OCI-LY7 (cell line): ENCODE results near the gene COL28A1. TPM values are rescaled to one million over a fixed set of nuclear protein-coding genes. Genes with fewer than 3 reads are reported as not detected.

Source experiments
- BruUV-seq: library from RNA; stranded (reverse); fragments of 400-500 nt; replicated peaks from 2 replicates; lab custom pipeline; 2021; lab: Mats Ljungman, UMichigan
- CTCF ChIA-PET: fragments of 300-600 bp; sonication (Branson Sonifier 250); formaldehyde crosslinking; loops from one replicate; lab custom pipeline; 2022; ENCODE audit warnings: antibody characterized with exemption; ENCODE audit not compliant: unreplicated experiment; lab: Charles Lee
- POLR2A ChIA-PET: fragments of 300-600 bp; sonication (Branson Sonifier 250); formaldehyde crosslinking; loops from one replicate; lab custom pipeline; 2022; ENCODE audit warnings: antibody characterized with exemption; lab: Charles Lee
- DNase-seq: peaks from one replicate; pipeline ENCODE4 v3.0.0-alpha.2; 2015; ENCODE audit warnings: low spot score
- H2AFZ ChIP-seq: fragments of 200-600 bp; sonication (generic), shearing (Covaris generic); 2 replicates; pipeline ENCODE4 v1.6.1; 2014; ENCODE audit warnings: mild to moderate bottlenecking, antibody characterized with exemption, low read length, moderate library complexity
- H3K27ac ChIP-seq: fragments of 200-600 bp; sonication (generic); 2 replicates; pipeline ENCODE4 v1.5.1; 2014; ENCODE audit warnings: mixed run types, low read depth, mild to moderate bottlenecking, moderate library complexity, low read length, inconsistent platforms; ENCODE audit not compliant: poor library complexity, severe bottlenecking
- H3K36me3 ChIP-seq: fragments of 200-600 bp; sonication (generic); 2 replicates; pipeline ENCODE4 v1.6.1; 2014; ENCODE audit warnings: mild to moderate bottlenecking, antibody characterized with exemption, low read length, moderate library complexity, mixed read lengths; ENCODE audit not compliant: insufficient read depth
- H3K4me1 ChIP-seq: fragments of 200-600 bp; sonication (generic); 2 replicates; pipeline ENCODE4 v1.5.1; 2014; ENCODE audit warnings: mild to moderate bottlenecking, low read length; ENCODE audit not compliant: insufficient read depth, poor library complexity, severe bottlenecking
- H3K4me2 ChIP-seq: fragments of 200-600 bp; sonication (generic); 2 replicates; pipeline ENCODE4 v1.6.1; 2014; ENCODE audit warnings: mild to moderate bottlenecking, low read length
- H3K4me3 ChIP-seq: fragments of 200-600 bp; sonication (generic); 2 replicates; pipeline ENCODE4 v1.5.1; 2014; ENCODE audit warnings: mild to moderate bottlenecking, low read depth, low read length; ENCODE audit not compliant: poor library complexity, severe bottlenecking
- H3K79me2 ChIP-seq: fragments of 200-600 bp; sonication (generic); 2 replicates; pipeline ENCODE4 v1.6.1; 2016; ENCODE audit warnings: low read depth, mild to moderate bottlenecking, low read length, moderate library complexity, mixed read lengths; ENCODE audit not compliant: insufficient read depth
- H3K9me2 ChIP-seq: fragments of 200-600 bp; sonication (generic); 2 replicates; pipeline ENCODE4 v1.6.1; 2016; ENCODE audit warnings: mild to moderate bottlenecking, low read length, mixed read lengths; ENCODE audit not compliant: insufficient read depth
- H3K9me3 ChIP-seq: fragments of 200-600 bp; sonication (generic); 2 replicates; pipeline ENCODE4 v1.6.1; 2014; ENCODE audit warnings: mild to moderate bottlenecking, mixed run types, low read length, mixed read lengths
- H4K20me1 ChIP-seq: fragments of 200-600 bp; sonication (generic); 2 replicates; pipeline ENCODE4 v1.6.1; 2014; ENCODE audit warnings: mild to moderate bottlenecking, antibody characterized with exemption, low read length, moderate library complexity, mixed read lengths; ENCODE audit not compliant: insufficient read depth
- EZH2phosphoT487 ChIP-seq: fragments of 200-600 bp; sonication (generic); IDR thresholded peaks from 2 replicates; pipeline ENCODE4 v1.6.1; 2018; ENCODE audit warnings: low read depth, borderline replicate concordance, mild to moderate bottlenecking, mixed run types, antibody characterized with exemption, low read length, moderate library complexity, mixed read lengths
- intact Hi-C: fragments of 100-400 bp; cut with micrococcal nuclease; formaldehyde crosslinking; loops from one replicate; pipeline ENCODE4 v1.10.0; 2022; ENCODE audit not compliant: unreplicated experiment
- total RNA-seq, 2 experiments: library from RNA; depleted of rRNA in 1 of 2; stranded (reverse); fragments of >200 nt in 1 of 2; shearing (Covaris generic) in 1 of 2; gene quantifications; 2 replicates each; pipeline ENCODE4 v1.2.3, GENCODE V29; 2014 to 2022
- TF ChIP-seq, protein P1 (sequence below): fragments of 200-600 bp; sonication (generic); conservative IDR thresholded peaks from 2 replicates; pipeline ENCODE4 v1.5.1; 2014; ENCODE audit warnings: mild to moderate bottlenecking, antibody characterized with exemption, low read length, moderate library complexity, mixed read lengths

COL28A1 gene
- total RNA-seq, 2 experiments from 2014 or later = not detected

DNA sequence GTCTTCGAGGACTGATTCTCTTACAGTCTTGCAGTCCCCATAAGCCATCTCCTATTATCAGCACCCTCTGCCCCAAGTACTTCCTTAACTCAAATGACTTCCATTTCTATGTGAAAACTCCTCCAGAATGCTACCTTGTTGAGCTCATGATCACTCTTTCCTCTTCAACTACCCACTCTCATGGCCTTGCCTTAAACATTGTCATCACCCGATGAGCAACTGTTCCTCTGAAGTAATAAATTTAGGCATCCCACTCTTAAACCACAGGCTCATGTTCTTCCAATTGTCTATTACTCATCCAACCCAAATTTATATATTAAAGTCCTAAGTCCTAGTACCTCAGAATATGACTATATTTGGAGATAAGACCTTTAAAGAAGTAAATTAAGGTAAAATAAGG lies 200.5 kb downstream of the COL28A1 start:
- DNase-seq = no peak
- POLR2A ChIA-PET = interaction anchor here (1.0 kb wide), 1 partner anchor 59 kb away, joined by 3 read pairs; no protein-coding TSS in a partner anchor
- CTCF ChIA-PET = no interaction called here
- TF ChIP-seq, protein P1, sequence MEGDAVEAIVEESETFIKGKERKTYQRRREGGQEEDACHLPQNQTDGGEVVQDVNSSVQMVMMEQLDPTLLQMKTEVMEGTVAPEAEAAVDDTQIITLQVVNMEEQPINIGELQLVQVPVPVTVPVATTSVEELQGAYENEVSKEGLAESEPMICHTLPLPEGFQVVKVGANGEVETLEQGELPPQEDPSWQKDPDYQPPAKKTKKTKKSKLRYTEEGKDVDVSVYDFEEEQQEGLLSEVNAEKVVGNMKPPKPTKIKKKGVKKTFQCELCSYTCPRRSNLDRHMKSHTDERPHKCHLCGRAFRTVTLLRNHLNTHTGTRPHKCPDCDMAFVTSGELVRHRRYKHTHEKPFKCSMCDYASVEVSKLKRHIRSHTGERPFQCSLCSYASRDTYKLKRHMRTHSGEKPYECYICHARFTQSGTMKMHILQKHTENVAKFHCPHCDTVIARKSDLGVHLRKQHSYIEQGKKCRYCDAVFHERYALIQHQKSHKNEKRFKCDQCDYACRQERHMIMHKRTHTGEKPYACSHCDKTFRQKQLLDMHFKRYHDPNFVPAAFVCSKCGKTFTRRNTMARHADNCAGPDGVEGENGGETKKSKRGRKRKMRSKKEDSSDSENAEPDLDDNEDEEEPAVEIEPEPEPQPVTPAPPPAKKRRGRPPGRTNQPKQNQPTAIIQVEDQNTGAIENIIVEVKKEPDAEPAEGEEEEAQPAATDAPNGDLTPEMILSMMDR = no peak
- TF ChIP-seq EZH2phosphoT487 = no peak
- no peak overlapping the region for H2AFZ ChIP-seq
- H3K4me3 ChIP-seq = no peak overlapping the region
- no peak overlapping the region for H3K4me2 ChIP-seq
- no peaks in the 10 kb centered on the region for H3K79me2 ChIP-seq
- H3K9me2 ChIP-seq = no peaks in the 10 kb centered on the region
- intact Hi-C loops = no loop called here
- no peaks in the 10 kb centered on the region for H4K20me1 ChIP-seq
- no peaks in the 10 kb centered on the region for H3K4me1 ChIP-seq
- no TSS peak for BruUV-seq
- no peak overlapping the region for H3K27ac ChIP-seq
- no peaks in the 10 kb centered on the region for H3K36me3 ChIP-seq
- H3K9me3 ChIP-seq = no peaks in the 10 kb centered on the region

DNA sequence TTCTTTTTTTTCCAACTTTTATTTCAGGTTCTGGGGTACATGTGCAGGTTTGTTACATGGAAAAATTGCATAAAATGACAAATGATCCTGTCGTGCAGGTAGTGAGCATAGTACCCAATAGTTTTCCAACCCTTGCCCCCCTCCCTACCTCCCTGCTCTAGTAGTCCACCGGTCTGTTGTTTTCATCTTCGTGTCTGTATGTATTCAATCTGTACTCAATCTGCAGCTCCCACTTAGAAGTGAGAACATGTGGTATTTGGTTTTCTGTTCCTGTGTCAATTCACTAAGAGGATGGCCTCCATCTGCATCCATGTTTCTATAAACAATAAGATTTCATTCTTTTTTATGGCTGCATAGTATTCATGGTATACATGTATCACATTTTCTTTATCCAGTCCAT lies 202.1 kb downstream of the COL28A1 start:
- Histone ChIP-seq H3K36me3 (no peaks in the 10 kb centered on the region), H3K4me3 (no peak overlapping the region), H3K9me2 (no peaks in the 10 kb centered on the region), H3K27ac (no peak overlapping the region), H3K79me2 (no peaks in the 10 kb centered on the region), H4K20me1 (no peaks in the 10 kb centered on the region), H2AFZ (no peak overlapping the region), H3K9me3 (no peaks in the 10 kb centered on the region), H3K4me2 (no peak overlapping the region), H3K4me1 (no peaks in the 10 kb centered on the region)
- ChIA-PET POLR2A (no interaction called here), CTCF (no interaction called here)
- intact Hi-C loops = no loop called here
- TF ChIP-seq EZH2phosphoT487 = no peak
- TF ChIP-seq, protein P1 = no peak
- no TSS peak for BruUV-seq
- no peak for DNase-seq

DNA sequence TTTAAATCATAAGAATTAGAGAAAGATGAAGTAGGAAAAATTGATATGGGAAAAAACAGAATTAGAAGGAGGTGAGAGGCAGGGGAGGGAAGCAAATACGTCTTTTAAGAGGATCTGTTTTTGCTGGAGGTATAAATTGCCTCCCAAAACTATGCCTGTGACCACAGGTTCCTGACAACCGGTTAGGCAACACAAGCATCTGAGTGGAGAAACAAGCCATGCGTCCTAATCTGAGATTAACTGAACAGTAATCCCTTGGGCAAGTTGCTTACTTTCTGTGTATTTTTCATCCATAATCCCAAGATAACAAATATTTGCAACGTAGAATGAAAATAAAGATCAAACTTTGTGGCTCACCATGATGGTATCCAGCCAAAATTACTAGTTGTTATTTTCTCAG lies 204.2 kb downstream of the COL28A1 start:
- Histone ChIP-seq H3K9me3 (no peaks in the 10 kb centered on the region), H3K4me1 (no peaks in the 10 kb centered on the region), H3K9me2 (no peaks in the 10 kb centered on the region), H3K79me2 (no peaks in the 10 kb centered on the region), H3K27ac (no peak overlapping the region), H4K20me1 (no peaks in the 10 kb centered on the region), H3K4me2 (no peak overlapping the region), H3K36me3 (no peaks in the 10 kb centered on the region), H3K4me3 (no peak overlapping the region), H2AFZ (no peak overlapping the region)
- intact Hi-C loops = no loop called here
- no TSS peak for BruUV-seq
- POLR2A ChIA-PET = no interaction called here
- CTCF ChIA-PET = no interaction called here
- no peak for DNase-seq
- TF ChIP-seq, protein P1 = no peak
- no peak for TF ChIP-seq EZH2phosphoT487
